AG09309 (cell line): Measurements from ENCODE around the gene SMCO3.

Experiments
- DNase-seq: peaks from one replicate; pipeline ENCODE4 v3.0.0-alpha.2; 2010; ENCODE audit warnings: low read depth
- H3K4me3 ChIP-seq: 2 replicates; pipeline ENCODE4 v1.5.1; 2011; ENCODE audit warnings: mild to moderate bottlenecking, low read depth, low read length, moderate library complexity; ENCODE audit not compliant: control insufficient read depth
- TF ChIP-seq, protein P1 (sequence below): IDR thresholded peaks from 2 replicates; pipeline ENCODE4 v1.5.1; 2011; ENCODE audit warnings: mild to moderate bottlenecking, low read depth, low read length, inconsistent platforms; ENCODE audit not compliant: insufficient read depth, control insufficient read depth; ENCODE audit errors: missing control alignments

Gene SMCO3

DNA sequence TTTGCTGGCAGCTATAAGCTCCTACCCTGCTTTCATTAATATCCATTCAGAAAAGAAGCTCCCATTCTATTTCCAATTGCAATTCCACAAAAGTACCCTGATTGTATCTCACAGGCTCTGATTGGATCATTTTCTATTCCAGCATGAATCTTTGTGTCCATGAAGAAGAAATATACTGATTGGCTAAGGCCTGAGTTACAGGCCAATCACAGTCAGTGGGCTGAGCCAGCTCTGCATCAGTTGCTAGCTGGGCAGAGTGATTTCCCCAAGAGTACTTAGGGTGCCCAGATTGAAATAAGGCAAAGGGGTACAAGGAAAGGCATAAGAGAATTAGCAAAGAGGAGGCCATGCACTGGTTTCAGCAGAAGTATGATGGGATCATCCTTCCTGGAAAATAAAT lies 14.9 kb upstream of the SMCO3 start:
- TF ChIP-seq, protein P1, sequence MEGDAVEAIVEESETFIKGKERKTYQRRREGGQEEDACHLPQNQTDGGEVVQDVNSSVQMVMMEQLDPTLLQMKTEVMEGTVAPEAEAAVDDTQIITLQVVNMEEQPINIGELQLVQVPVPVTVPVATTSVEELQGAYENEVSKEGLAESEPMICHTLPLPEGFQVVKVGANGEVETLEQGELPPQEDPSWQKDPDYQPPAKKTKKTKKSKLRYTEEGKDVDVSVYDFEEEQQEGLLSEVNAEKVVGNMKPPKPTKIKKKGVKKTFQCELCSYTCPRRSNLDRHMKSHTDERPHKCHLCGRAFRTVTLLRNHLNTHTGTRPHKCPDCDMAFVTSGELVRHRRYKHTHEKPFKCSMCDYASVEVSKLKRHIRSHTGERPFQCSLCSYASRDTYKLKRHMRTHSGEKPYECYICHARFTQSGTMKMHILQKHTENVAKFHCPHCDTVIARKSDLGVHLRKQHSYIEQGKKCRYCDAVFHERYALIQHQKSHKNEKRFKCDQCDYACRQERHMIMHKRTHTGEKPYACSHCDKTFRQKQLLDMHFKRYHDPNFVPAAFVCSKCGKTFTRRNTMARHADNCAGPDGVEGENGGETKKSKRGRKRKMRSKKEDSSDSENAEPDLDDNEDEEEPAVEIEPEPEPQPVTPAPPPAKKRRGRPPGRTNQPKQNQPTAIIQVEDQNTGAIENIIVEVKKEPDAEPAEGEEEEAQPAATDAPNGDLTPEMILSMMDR, result no peak
- no peak for DNase-seq
- H3K4me3 ChIP-seq, result no peak overlapping the region

DNA sequence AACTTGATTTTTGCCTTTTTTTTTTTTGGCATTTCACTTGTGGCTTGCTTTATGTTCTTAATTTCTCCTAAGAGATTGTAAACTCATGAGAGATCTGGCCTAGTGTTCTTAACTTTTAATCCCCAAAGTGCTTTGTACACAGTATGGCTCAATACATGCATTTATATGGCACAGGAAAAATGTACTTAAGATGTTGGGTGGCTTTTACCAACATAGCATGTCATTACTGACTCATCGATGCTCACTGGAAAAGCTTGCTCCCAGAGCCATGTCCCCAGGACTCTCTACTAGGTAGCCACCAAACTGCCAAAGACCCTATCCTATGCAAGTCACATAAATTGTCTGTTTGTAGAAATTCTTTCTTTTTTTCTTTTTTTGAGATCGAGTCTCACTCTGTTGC lies 13.1 kb upstream of the SMCO3 start:
- TF ChIP-seq, protein P1, result no peak
- no peak overlapping the region for H3K4me3 ChIP-seq

DNA sequence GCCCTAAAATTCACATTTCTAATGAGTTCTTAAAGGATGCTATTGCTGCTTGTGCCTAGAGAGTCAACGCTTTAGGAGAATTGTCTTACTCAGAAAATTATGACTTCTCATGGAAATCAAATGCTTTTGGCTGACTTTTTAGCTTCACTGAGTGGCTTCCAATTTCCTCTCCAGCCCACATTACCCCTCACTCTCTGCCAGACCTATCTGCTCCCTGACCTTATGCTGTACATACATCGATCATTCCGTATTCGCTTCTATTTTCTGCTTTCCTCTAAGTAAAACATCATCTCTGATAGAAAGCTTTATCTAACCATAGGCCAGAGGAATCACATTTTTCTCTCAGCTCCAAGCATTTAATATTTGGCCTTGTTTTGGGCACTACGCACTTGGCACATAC lies 12.5 kb upstream of the SMCO3 start:
- H3K4me3 ChIP-seq, result no peak overlapping the region
- DNase-seq, result no peak
- TF ChIP-seq, protein P1, result no peak

More for the DNA sequence above, 13.1 kb upstream of the SMCO3 start:
- no peak for DNase-seq

DNA sequence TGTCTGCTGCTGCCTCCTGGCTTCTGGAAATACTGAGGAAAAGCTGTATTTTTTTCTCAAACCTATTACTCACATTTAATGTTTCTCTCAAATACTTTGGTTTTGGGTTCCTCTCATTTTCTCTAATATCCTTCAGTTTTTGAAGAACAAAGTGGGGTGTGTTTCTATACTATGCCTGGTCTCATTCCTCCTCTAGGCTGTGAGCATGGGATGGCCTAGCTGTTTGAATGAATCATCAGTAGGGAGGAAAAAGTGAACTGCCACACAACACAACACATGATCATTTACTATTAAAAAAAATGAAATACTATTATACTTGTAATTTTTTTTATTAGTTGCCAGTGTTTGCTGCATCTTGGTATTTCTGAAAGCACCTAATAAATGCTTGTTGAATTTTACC lies 11.3 kb upstream of the SMCO3 start:
- TF ChIP-seq, protein P1, result no peak
- H3K4me3 ChIP-seq, result no peak overlapping the region
- no peak for DNase-seq

DNA sequence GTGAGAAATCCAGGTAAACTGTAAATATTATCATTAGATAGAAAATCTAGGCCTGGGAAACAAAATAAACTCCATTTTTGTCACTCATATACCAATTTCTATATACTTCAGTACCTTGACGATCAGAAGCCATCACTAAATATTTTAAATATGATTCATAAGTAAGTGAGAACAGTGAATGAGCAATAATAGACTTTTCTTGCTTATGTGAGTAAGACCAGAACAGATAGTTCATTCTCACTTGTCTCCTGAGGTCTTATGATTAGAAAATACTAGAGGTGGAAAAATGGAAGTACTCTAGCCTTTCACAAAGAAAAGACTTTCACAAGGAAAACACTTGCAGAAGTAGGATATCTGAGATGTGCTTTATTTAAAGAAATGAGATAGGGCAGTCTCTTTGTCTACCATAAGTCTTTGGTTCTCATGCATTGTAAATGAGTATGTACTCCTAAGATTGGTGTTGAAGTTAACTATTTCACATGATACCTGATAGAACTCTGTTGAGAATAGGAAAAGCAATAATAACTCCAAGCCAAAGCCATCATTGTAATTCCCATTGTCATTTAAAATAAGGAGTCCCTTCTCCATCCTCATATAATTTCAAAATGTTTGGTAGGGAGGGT lies 10.1 kb upstream of the SMCO3 start:
- no peak overlapping the region for H3K4me3 ChIP-seq
- TF ChIP-seq, protein P1, result no peak
- DNase-seq, result no peak

DNA sequence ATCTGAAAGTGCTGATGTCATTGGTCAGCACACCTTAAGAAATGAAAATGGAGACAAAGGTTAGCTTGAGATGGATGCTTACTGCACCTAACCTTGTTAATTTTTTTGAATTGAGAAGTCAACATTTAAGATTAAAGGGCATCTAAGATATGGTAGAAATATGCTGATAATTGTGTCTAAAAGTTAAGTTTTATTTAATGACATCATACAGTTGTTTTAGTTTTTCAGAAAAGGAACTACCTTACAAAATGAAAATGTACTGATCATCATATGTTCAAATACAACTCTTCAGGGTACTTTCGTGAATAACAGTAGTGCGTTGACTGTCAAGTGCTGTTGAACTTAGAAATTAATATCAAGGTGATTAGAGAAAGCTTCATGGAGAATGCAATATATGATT lies 2.5 kb downstream of the SMCO3 start:
- H3K4me3 ChIP-seq, result no peak overlapping the region
- TF ChIP-seq, protein P1, result no peak
- no peak for DNase-seq
